Neural cell (in vitro differentiated cells): ENCODE results near the gene TMEM59L.

Source experiments
- EP300 ChIP-seq: fragments of 450-650 bp; conservative IDR thresholded peaks from 2 replicates; pipeline ENCODE4 v1.6.1; 2014; ENCODE audit warnings: antibody characterized with exemption, mild to moderate bottlenecking, moderate library complexity; ENCODE audit not compliant: poor library complexity, severe bottlenecking
- EZH2 ChIP-seq: fragments of 200-600, 300-800 bp; shearing (Covaris generic), sonication (generic); IDR thresholded peaks from 2 replicates; pipeline ENCODE4 v1.6.1; 2014; ENCODE audit warnings: antibody characterized with exemption, low read length, borderline replicate concordance, mild to moderate bottlenecking; ENCODE audit not compliant: insufficient read depth, poor library complexity, severe bottlenecking
- MXI1 ChIP-seq: fragments of 450-650 bp; conservative IDR thresholded peaks from 2 replicates; pipeline ENCODE4 v1.6.1; 2014; ENCODE audit warnings: antibody characterized with exemption, mild to moderate bottlenecking; ENCODE audit not compliant: poor library complexity, severe bottlenecking
- POLR2AphosphoS5 ChIP-seq: IDR thresholded peaks from 2 replicates; pipeline ENCODE4 v1.6.1; 2012
- SMC3 ChIP-seq: fragments of 450-650 bp; conservative IDR thresholded peaks from 2 replicates; pipeline ENCODE4 v1.6.1; 2014; ENCODE audit warnings: antibody characterized with exemption, mild to moderate bottlenecking, moderate library complexity; ENCODE audit not compliant: poor library complexity
- TAF1 ChIP-seq: IDR thresholded peaks from 2 replicates; pipeline ENCODE4 v1.6.1; 2012; ENCODE audit warnings: low read depth
- TF ChIP-seq, protein P1 (sequence below): fragments of 450-650 bp; IDR thresholded peaks from 2 replicates; pipeline ENCODE4 v1.5.1; 2014; ENCODE audit warnings: antibody characterized with exemption, mild to moderate bottlenecking, moderate library complexity; ENCODE audit not compliant: poor library complexity, severe bottlenecking
- TF ChIP-seq, protein P2 (sequence below): IDR thresholded peaks from 2 replicates; pipeline ENCODE4 v1.6.1; 2012; ENCODE audit warnings: borderline replicate concordance

DNA sequence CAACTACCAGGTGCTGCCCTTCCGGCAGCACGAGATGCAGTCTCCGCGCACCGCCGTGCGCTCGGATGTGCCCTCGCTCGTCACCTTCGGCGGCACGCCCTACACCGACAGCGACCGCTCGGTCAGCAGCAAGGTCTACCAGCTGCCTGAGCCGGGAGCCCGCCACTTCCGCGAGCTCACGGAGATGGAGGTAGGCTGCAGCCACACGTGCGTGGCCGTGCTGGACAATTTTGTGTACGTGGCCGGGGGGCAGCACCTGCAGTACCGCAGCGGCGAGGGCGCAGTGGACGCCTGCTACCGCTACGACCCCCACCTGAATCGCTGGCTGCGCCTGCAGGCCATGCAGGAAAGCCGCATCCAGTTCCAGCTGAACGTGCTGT is 55.6 kb downstream of the TMEM59L start:
- TF ChIP-seq, protein P1, sequence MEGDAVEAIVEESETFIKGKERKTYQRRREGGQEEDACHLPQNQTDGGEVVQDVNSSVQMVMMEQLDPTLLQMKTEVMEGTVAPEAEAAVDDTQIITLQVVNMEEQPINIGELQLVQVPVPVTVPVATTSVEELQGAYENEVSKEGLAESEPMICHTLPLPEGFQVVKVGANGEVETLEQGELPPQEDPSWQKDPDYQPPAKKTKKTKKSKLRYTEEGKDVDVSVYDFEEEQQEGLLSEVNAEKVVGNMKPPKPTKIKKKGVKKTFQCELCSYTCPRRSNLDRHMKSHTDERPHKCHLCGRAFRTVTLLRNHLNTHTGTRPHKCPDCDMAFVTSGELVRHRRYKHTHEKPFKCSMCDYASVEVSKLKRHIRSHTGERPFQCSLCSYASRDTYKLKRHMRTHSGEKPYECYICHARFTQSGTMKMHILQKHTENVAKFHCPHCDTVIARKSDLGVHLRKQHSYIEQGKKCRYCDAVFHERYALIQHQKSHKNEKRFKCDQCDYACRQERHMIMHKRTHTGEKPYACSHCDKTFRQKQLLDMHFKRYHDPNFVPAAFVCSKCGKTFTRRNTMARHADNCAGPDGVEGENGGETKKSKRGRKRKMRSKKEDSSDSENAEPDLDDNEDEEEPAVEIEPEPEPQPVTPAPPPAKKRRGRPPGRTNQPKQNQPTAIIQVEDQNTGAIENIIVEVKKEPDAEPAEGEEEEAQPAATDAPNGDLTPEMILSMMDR, result no peak
- TF ChIP-seq TAF1, result no peak
- no peak for TF ChIP-seq EZH2
- TF ChIP-seq SMC3, result no peak
- TF ChIP-seq POLR2AphosphoS5, result no peak
- TF ChIP-seq EP300, result no peak
- TF ChIP-seq, protein P2, sequence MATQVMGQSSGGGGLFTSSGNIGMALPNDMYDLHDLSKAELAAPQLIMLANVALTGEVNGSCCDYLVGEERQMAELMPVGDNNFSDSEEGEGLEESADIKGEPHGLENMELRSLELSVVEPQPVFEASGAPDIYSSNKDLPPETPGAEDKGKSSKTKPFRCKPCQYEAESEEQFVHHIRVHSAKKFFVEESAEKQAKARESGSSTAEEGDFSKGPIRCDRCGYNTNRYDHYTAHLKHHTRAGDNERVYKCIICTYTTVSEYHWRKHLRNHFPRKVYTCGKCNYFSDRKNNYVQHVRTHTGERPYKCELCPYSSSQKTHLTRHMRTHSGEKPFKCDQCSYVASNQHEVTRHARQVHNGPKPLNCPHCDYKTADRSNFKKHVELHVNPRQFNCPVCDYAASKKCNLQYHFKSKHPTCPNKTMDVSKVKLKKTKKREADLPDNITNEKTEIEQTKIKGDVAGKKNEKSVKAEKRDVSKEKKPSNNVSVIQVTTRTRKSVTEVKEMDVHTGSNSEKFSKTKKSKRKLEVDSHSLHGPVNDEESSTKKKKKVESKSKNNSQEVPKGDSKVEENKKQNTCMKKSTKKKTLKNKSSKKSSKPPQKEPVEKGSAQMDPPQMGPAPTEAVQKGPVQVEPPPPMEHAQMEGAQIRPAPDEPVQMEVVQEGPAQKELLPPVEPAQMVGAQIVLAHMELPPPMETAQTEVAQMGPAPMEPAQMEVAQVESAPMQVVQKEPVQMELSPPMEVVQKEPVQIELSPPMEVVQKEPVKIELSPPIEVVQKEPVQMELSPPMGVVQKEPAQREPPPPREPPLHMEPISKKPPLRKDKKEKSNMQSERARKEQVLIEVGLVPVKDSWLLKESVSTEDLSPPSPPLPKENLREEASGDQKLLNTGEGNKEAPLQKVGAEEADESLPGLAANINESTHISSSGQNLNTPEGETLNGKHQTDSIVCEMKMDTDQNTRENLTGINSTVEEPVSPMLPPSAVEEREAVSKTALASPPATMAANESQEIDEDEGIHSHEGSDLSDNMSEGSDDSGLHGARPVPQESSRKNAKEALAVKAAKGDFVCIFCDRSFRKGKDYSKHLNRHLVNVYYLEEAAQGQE, result no peak
- TF ChIP-seq MXI1, result no peak
